PC-3 (cell line): ENCODE data around the gene MLLT3.

ENCODE experiments used
- CTCF ChIP-seq: fragments of 300-600 bp; sonication (generic); conservative IDR thresholded peaks from 2 replicates; pipeline ENCODE4 v1.5.1; 2017; ENCODE audit warnings: antibody characterized with exemption, low read depth, mild to moderate bottlenecking, low read length
- EZH2 ChIP-seq: fragments of 300-600 bp; sonication (generic); IDR thresholded peaks from one replicate; pipeline ENCODE4 v1.6.1; 2017; ENCODE audit warnings: antibody characterized with exemption, mild to moderate bottlenecking, low read length; ENCODE audit not compliant: unreplicated experiment

- TF ChIP-seq EZH2: no peak
- TF ChIP-seq CTCF: no peak
These were observed 225.0 kb downstream of the MLLT3 start for GRCh38 chr9:20397348-20397747.
